Measurements from ENCODE around the gene MYH6. TPM values are rescaled to one million over a fixed set of nuclear protein-coding genes. Genes with fewer than 3 reads are reported as not detected.

Gene MYH6
- total RNA-seq, 1 experiment from 2014 or later = 0.07 TPM

DNA sequence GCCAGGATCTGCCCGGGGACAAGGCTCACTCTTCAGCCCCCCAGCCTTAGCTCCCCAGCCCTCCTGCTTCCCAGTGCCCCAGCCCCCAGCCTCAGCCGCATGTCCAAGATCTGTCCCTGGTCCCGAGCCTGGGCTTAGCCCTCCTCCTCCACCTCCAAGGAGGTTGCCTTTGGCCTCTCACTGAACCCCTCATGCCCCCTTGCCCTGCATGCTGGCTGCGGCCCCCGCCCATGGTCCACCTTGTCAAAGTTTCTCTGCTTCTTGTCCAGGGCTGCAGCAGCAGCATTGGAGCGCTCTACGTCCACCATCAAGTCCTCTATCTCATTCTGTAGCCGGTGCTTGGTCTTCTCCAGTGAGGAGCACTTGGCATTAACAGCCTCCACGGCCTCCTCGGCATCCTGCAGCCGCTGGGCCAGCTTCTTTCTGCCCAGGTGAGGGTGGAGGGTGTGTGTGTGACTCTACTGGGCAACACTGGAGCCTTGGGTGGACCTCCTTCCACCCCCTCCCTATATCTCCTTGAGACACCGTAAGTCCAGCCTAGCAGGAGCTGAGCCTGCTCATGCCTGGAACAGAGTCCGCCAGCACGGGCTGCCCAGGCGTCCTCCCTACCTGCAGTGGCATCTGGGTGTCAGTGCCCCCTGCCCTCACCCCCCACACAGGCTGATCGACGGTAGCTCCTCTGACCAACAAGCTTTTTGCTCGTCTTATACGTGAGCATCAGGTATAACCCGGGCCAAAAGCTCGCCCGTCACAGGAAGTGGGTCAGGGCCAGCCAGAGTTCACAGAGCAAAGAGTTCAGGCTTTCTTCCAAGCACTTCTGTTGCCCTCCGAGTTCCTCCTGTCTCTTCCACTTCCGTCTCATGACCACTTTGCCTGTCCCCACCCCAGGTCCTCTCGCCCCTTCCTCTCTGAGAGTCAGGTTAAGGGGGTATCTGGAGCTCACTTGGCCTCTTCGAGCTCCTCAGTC is 19.9 kb downstream of the MYH6 start:
- Histone ChIP-seq H2BK12ac (ENCODE audit: insufficient read length, low read depth, low read length) (no peak overlapping the region), H3K27me3 (ENCODE audit: insufficient read depth, low read length) (no peaks in the 10 kb centered on the region), H2BK15ac (ENCODE audit: low read depth, low read length) (no peak overlapping the region), H3K4me2 (ENCODE audit: insufficient read depth, insufficient read length, low read length) (no peak overlapping the region), H2AK5ac (ENCODE audit: insufficient read length, low read length) (no peak overlapping the region), H3K23ac (ENCODE audit: insufficient read length, low read depth, low read length) (no peak overlapping the region), H3K9me3 (ENCODE audit: control insufficient read depth, low read depth, low read length) (no peaks in the 10 kb centered on the region), H3K4ac (ENCODE audit: low read depth, low read length) (no peak overlapping the region), H4K8ac (replicated peaks; ENCODE audit: insufficient read length, low read depth, low read length) (no peak overlapping the region), H3K79me2 (ENCODE audit: insufficient read depth, low read length) (no peaks in the 10 kb centered on the region), H3K56ac (ENCODE audit: insufficient read length, low read depth, low read length) (no peak overlapping the region), H3K79me1 (ENCODE audit: insufficient read depth, low read depth, low read length, poor library complexity, severe bottlenecking) (no peaks in the 10 kb centered on the region), H3K9ac (ENCODE audit: extremely low read depth, insufficient read length, low read length) (no peak overlapping the region), H2AFZ (ENCODE audit: low read length) (no peak overlapping the region), H3K27ac (ENCODE audit: insufficient read length, low read depth, low read length) (no peak overlapping the region), H2BK20ac (ENCODE audit: low read depth, low read length, poor library complexity, severe bottlenecking) (no peak overlapping the region), H2BK5ac (ENCODE audit: insufficient read length, low read length) (no peak overlapping the region), H3K14ac (ENCODE audit: insufficient read depth, low read length) (no peak overlapping the region), H4K5ac (ENCODE audit: insufficient read length, low read depth, low read length) (no peak overlapping the region), H3K23me2 (ENCODE audit: insufficient read length, low read depth, low read length, poor library complexity, severe bottlenecking) (no peaks in the 10 kb centered on the region), H4K91ac (ENCODE audit: insufficient read length, low read depth, low read length) (no peak overlapping the region), H3K18ac (ENCODE audit: insufficient read length, low read depth, low read length) (no peak overlapping the region), H4K20me1 (ENCODE audit: control insufficient read depth, insufficient read depth, insufficient read length) (no peaks in the 10 kb centered on the region), H3K4me1 (ENCODE audit: insufficient read depth, low read length) (peaks cover 3% of the 10 kb centered on the region; the same call in 1 of the 2 replicates), H3T11ph (ENCODE audit: low read length) (no peak overlapping the region), H2BK120ac (ENCODE audit: low read depth, low read length, poor library complexity, severe bottlenecking) (no peak overlapping the region)
- Mint-ChIP-seq H3K36me3 (ENCODE audit: insufficient read depth in 1 of 3, low read depth in 3 of 3) (no peaks in the 10 kb centered on the region; a peak in 1 of 7 replicates), H3K27ac (peak overlapping the region in 1 of 3 experiments; percentile 40; a peak in 1 of 7 replicates), H3K9me3 (0 out of 5 replicates have a peak, but pooled peaks cover 0 to 3% of the 10 kb centered on the region in 2 experiments), H3K4me1 (peaks cover 16 to 17% of the 10 kb centered on the region in 2 experiments), H3K27me3 (ENCODE audit: low read depth) (peaks cover 46% of the 10 kb centered on the region), H3K4me3 (no peak overlapping the region)
- no CpG with 5 or more reads among the region's 26 CpGs for WGBS (ENCODE audit: extremely low coverage, insufficient read length, low lambda C conversion rate)
- DNase-seq = no peak
- no peak for TF ChIP-seq CTCF (conservative IDR thresholded peaks at IDR 0.05)
